CD4-positive, alpha-beta T cell treated with Interleukin-4 for 4 hours (primary cell): ENCODE data around the gene THRA.

Source experiments
- DNase-seq: peaks from one replicate; pipeline ENCODE4 v3.0.0-alpha.2; 2020

Gene THRA

DNA sequence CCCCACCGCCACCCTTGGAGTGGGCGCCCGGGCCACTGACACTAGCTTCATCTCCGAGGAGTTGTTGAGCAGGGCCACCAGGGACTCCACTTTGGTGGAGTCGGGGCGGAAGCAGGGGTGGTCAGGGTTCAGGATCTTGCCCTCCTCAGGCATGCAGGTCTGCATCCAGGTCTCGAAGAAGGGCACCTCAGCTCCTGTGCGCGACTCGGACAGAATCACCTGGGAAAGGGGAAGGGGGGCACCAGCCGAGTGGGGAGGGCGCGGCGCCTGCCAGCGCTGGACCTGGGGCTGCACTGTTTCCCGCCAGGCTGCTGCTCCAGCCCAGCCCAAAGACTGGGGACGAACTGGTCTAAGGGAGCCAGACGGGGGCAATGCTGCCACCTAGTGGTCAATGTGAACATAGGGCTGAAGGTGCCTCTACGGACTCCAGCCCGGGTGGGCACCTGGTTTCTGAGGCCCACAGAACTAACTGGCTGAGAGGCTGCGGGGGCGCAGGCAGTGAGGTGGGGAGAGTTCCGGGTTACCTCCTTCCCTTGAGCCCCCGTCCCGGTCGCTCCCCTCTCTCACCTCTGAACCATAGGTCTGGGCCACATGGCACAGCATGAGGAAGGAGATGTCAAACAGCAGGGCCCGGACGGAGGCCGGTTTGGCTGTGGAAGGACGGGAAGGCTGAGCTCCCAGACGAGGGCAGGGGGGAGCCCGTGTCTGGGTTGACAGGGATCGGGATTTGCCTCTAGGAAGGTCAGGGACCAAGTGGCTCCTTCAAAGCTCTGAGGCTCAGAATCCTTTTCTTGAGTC, 35.8 kb upstream of the THRA start:
- peak; percentile 75 for DNase-seq

DNA sequence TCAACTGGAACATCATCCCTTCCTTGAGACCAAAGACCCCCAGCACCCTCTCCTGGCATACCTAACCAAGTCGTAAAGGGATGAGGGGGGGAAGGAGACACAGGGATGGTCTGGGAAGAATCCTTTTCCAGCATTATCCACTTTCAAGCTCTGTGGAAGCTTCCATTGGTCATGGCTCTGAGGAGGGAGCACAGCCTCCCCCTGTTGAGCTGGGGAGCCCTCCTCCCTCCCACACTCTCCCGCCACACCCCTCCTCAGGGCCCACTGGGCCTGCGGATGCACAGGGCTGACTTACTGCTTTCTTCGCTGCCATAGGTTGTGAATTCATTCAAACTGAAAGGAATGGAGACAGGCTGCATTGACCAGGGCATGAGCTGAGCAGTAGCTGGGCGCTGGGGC, 35.2 kb upstream of the THRA start:
- DNase-seq, result no peak

DNA sequence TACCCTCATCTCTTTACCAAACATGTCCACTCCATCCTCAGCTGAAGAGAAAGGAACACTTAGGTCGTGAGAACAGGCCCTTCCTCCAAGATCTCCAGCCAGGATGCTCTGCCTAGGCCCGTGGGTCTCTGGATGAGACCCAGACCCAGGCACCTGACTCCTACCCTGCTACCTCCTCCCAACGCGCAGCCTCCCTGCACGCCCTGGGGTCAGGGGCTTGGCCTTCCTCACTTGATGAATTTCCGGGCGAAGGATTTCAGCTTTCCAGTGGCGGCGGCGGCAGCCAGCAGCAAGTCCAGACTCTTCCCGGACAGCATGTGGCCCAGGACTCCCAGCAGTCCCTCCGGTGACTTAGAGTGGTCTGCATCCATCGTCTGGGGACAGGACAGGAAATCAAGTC, 34.2 kb upstream of the THRA start:
- no peak for DNase-seq

DNA sequence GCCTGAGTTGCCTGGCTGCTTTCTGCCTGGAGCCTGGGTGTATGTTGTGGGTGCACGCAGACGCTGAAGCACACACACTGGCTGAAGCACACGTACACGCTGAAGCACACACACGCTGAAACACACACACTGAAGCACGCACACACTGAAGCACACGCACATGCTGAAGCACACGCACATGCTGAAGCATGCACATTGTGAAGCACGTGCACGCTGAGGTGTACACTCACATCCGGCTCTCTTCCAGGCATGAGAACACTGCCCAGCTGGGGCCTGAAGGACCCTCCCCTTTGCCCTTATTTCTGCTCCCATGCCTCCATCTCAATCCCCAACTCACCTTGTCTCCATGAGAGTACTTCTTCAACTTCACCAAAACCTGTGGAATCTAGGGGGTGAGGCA, 31.1 kb upstream of the THRA start:
- no peak for DNase-seq

DNA sequence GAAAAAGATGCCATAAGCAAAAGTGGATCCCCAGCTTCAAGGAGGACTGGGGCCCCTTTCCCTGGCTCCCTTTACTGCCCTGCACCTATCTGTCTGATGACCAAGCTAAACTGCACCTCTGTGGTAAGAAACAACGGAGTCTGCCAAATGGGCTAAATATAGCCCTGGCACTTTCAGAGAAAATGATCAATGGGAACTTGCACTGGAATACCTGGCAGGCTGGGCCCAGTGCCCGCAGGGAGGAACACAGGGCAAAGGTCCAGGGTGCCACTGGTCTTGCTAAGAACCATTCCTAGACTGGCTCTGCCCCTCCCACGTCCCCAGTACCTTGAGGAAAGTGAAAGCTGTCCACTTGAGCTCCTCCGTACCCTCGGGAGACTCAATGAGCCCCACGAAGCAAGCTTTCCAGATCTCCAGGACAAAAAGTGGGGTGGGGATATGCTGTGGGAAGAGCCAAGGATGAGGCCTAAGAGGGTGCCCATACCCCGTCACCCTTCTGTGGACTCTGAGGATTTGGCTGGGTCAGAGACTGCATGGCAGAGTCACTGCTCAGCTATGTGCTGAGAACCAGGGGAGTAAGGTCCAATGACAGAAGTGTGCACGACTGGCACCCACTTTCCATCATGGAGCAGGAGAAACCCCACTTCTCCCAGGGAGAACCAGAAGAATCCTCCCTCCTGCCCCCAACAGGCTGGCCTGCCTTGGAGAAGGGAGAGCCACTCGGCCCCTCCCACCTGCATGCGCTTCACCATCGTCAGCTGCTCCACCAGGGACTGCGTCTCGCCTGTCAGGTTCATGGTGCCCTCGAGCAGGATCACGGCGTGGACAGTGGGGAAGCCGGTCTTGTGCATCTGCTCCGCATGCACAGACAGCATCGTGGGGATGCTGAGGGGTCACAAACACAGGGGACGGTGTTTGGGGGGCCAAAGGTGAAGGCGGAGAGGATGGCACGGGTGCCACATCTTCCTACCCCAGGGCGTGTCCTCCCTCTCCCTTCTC, 30.1 kb upstream of the THRA start:
- no peak for DNase-seq

DNA sequence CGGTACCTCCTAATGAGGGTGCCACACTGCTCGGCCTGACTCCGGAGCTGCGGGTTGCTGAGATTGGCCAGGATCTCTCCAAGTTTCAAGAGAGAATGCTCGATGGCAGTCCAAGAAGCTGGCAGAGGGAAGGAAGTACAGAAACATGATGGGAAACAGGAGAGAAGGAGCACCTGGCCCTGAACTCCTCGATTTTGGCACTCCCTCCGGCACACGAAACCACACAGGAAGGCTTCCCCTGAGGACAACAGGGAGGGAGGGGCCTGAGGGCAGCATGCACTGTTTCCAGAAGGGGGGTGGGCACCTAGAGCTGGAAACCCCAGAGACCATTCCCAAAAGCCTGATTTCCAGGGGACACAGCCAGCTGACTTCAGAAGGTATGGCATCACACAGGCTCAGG, 29.4 kb upstream of the THRA start:
- no peak for DNase-seq

DNA sequence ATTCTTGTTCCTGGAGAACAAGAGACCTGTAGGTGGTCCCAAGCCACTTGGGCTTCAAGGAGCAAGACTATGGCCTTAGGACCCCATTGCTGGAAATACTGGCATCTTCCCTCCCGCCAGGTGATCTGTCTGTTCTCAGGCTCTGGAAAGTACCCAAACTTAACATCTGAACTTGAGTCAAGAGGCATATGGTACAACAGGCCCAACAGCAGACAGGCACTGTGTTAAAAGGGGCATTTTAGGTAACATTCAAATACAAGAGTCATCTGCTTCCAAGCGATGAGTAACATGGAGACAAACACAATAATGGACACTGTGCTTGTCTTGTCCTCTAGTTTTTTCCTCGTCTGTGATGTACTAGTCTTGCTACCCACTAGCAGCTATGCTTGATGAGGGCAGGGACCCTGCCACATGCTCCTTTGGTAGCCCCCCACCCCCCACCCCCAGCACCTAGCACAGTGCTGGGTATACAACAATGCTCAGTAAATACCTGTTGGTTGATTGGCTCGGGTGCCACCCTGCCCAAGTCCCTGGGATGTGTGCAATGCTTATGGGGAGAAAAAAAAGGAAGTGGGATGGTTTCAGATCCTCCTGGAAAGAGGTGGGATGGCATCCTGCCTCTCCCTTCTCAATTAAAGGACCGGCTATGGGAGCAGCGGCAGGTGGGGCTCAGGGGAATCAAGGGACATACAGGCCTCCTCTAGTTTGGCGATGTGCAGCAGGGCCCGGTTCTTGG, 28.2 kb upstream of the THRA start:
- no peak for DNase-seq

DNA sequence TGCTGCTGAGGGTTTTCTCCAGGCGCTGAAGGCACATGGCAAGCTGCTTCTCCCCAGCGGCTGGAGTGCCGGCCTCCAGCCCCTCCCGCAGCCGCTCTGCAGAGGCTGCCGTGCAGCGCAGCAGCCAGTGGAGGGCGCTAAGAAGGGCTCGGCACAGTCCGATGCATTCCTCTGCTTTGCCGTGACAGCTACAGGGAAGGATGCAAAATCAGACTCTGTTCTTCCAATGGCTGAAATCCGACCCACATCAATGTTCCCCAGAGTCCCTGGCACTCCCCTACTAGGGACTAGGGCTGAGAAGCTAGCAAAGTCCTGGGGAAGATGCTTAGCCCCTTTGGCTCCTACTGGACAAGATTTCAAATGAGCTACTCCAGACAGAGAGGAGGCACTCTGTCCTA, 27.6 kb upstream of the THRA start:
- no peak for DNase-seq

DNA sequence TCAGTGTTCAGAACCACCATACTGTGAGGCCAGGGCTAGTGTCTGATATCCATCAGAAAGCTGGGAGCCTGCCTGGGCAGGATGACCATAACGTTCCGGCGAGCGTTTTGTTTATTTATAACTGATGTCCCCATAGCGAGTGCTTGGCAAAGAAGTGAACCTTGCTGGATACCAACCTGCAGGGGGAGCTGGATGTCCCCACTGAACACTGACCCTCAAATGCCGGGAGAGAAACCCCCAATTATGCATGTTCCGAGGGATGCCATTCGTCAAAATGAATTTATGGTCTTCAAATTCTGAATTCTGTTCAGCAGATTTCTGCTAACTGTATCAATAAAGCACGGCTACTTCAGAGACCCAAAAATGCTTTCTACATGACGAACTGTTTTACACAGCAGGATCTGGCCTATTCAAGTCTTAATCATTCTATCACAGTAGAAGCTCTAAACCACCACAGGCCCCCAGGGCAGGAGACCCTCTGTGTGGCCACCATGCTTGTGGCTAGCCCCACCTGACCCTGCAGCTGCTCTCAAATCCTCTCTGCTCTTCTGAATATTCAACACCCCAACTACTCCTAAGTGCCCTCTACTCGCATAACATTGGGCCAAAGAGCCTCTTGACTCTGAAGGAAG, 23.8 kb upstream of the THRA start:
- DNase-seq, result no peak

DNA sequence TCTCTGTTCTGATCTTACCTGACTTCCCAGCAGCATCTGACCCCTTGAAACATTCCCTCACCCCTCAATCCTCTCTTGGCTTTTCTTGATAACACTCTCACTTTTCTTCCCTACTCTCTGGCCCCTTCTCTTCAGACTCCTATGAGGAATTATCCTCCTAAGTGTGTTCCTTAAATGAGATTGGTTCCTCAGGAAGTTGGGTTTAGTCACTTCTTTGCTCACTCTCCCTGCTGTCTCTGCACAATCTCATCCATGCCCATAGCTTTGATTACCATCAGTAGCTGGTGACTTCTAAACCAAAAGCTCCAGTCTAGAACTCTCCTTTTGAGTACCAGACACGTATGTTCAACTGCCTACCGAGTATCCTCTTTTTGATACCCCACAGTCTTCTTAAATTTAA, 21.6 kb upstream of the THRA start:
- DNase-seq, result no peak

DNA sequence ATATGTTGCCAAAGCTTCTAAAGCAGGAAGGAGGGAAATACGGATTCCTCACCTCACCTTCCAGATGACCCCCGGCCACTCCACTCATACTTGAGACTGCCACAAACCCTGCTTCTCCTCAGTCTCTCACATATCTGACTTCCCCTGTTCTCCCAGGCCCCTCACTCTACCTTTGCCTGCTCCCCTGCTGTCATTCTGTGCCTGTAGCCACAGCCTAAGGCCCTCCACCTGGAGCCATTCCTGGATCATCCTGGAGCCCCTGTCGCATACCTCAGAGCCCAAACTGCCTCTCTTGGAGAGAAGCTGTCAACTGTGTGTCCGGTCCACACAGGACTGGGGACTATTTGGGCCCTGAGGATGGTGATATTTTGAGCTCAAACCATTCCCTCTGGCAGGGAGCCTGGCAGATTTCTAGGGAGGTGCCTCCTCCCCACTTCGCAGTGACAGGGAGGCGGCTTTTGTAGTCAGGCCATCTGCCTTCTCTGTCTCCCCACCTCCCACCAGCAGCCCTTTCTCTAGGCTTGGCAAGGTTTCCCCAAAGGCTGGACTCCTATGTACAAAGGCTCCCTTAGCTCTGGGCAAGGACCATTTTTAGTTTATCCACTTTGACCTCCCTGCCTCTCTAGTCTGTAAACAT, 6.3 kb upstream of the THRA start:
- DNase-seq, result no peak

DNA sequence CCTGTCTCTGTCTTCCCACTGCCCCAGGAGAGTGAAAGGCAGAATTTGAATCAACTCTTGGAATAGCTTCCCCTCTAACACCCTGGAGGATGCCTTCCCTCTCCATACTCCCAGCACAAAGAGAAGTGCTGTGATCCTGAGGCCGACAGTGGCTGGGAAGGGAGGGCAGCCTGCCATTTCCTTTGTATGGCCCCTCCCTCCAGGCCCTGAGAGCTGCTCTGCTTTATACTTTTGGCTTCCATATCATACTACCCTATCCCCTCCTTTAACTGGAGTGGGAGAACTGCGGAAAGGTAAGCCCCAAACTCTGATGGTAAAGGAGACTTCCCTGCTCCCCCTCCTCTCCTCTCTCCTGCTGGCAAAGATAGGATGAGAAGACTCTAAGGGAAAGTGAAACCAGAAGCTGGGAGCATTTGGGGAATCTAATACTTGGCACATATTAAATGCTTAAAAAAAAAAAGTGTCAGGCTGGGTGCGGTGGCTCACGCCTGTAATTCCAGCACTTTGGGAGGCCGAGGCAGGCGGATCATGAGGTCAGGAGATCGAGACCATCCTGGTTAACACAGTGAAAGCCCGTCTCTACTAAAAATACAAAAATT, 4.5 kb upstream of the THRA start:
- DNase-seq, result no peak

DNA sequence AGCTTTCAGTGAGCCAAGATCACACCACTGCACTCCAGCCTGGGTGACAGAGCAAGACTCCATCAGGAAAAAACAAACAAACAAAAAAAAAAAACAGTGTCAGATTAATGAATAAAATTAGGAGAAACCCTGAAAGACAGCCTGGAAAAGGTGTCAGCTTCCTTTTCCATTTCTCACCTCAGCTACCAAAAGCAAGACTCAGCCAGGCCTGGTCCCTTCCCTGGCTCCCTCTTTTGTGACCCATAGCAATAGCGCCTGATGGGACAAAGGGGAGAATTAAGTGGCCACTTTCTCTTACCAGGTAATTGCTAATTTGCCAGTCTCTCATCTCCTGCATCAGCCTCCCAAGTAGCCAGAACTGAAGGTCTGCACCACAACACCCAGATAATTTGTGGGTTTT, 3.9 kb upstream of the THRA start:
- no peak for DNase-seq

DNA sequence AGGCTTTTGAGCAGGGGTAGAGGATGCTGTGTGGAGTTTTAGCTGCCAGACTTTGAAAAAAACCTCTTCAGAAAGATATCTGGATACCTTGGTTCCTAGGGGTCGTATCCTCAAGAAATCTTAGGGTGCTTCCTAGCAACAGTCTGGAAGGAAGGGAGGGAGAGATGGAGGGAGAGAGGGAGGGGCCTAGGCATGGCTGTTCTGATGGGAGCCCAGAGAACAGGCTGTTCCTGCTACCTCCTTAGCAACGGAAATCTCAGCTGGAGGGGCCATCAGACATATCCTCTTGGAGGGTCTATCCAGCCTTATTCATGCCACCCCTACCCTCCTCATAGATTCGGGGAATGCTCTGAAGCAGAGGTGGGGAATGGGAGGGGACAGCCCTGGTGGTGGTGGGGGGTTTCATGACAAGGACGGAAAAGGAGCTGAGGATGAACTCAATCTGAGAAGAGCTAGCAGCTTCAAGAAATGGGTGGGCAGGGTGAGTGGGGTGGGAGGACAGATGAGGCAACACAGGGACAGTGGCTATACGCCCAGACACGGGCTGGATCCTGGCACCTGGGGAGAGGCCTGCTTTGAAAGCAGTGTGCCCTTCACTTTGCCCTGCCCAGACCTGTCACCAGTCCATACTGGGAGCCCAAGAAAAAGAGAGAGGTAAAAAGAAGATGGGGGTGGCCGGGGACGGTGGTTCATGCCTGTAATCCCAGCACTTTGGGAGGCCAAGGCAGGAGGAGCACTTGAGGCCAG, 2.9 kb upstream of the THRA start:
- DNase-seq, result no peak

DNA sequence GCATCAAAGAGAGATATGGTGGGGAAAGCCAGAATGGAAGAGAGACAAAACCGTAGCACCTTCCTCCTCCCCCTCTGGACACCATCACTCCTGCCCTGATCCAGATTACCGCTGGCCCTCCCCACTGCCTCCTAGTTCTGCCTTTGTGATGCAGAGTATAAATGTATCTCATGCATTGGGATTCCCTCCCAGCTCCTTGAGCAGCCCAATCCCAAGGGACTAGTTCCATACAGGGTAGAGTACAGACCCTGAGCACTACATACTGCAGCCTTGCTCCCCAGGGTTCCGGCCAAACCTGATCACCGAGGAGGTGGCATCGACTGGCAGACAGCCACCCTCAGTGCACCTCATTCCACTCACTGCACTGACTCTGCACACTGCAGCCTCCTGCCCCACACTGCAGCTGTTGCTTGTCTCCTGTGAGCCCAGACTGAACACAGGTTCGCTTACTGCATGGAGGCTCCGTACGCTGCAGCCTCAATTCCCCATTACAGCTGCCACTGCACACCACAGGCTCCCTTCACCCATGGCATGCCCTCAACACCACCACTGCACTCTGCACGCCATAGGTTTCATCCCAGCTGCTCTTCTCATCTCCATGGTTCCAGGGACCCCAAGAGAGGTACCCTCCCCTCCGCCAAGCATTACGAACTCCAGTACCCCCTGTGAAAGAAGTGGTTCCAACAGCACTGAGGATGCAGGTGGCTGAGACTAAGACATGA, 1.7 kb upstream of the THRA start:
- DNase-seq, result no peak

DNA sequence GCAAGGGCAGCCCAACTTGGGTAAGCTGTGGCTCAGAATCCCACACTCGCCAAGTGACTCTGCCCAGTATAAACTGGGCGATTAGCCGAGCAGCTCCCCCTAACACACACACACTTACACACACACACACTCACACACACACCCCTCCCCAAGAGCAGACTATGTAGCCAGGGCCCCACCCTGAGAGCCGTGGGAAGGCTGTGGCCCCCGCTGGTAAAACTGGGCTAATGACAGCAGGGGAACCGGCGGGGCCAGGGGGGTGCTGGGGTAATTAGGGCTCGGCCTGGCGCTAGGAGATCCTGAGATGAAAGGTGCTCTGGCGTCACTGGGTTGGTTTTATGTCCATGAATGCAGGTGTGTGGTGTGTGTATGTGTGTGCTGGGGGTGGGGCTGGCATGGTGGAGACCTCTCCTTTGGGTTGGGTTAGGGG, 1.1 kb upstream of the THRA start:
- DNase-seq, result no peak

DNA sequence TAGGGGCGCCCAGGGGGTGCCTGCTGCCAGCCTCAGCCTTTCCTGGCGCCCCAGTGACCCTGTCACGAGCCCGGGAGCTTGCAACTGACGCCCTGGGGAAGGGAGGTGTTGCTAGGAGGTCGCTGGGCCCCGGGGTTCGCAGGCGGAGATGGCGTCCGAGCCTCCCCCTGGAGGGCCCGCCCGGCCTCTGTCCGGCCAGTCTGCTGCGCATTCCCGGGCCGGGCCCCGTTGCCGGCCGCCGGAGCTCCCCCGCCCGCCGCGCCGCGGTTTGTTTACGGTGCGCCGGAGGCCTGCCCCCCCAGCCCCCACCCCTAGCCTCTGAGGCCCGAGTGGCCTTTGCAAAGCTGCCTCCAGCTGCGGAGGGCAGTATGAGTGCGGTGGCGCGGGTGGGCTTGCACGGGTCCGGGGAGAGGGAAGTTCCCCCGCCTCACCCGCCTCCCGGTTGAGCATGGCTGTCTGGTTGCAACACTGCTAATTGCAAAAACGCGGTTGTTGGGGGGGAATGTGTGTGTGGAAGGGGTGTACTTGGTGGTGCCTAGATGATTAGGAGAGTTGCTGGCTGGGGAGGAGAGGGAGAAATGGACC, 514 bp downstream of the THRA start:
- DNase-seq, result no peak

DNA sequence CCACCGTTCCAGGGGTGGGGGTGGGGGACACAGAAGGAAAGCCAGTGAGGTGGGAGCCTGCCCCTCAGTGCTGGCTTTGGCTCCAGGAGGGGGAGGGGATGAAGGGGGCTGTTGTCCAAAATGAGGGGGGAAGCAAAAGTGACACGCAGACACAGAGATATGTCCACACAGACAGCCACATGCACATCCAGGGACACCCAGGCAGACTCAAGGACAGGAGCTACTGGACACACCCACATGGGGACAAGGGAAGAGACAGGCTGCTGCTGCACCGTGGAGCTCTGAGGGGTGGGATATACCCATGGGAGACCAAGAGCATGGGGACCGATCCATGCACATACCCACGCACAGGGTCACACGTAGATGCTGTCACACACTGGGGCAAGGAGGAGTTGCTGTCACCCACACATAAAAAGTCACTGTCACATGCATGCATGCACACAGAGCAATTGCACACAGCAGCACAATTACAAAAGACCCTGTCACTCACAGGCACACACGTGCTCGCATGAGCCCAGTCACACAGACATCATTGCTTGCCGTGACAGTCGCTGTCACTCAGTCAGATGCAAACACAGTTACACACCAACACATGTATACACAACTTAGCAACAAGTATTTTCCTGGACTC, 1.3 kb downstream of the THRA start:
- DNase-seq, result no peak

DNA sequence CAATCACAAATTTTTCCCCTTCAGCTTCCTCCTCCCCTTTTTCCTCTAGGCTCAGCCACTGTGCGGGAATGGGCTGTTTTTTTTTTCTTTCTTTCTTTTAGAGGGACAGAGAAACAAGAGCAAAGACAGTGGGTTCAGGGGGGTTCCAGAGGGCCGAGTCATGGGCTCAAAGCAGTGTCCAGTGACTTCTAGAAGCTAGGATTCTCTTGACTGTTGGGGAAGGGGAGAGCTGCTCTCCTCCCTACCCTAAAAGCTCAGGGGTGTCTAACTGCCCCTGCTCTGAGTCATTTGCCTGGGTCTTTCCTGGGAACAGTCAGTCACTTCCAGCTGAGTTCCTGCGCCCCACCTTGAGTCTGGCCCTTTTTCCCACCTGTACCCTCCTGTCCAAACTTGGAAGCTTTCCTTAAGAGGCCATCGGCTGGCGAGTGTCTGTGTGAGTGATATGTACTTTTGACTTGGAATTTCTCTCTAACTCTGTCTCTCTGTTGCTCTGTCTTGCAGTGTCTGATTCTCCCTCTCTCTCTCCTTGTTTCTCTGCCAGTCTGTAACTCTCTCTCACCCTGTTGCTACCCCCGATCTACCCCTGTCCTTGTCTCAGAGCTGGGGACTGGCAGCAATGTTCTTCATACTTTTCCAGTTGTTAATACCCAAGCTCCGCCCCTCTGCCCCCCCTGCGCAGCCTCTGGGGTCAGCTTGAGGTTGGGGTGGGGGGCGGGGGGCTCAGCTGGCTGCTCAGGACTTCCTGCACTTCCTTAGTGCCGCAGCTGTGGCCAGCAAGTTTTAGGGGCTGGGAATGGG, 2.4 kb downstream of the THRA start:
- no peak for DNase-seq
